ENCODE results near the gene SMARCC1.

GRCh38 chr3:47556351-47556750, 225.3 kb downstream of the SMARCC1 start:
- no peak for TF ChIP-seq ZNF571 (tag by site-specific recombination; IDR thresholded peaks at IDR 0.05)
- peak; percentile 98 for TF ChIP-seq ZNF140 (tag by site-specific recombination; IDR thresholded peaks at IDR 0.05)
- TF ChIP-seq PRDM10 (tag by site-specific recombination; IDR thresholded peaks at IDR 0.05) = no peak
- no peak for TF ChIP-seq PRDM4 (tag by site-specific recombination; IDR thresholded peaks at IDR 0.05)
- no peak for TF ChIP-seq PATZ1 (tag by site-specific recombination; IDR thresholded peaks at IDR 0.05)
- no peak for TF ChIP-seq ZNF37A (tag by site-specific recombination; IDR thresholded peaks at IDR 0.05)
- TF ChIP-seq CTCF (tag by site-specific recombination; IDR thresholded peaks at IDR 0.05) = no peak
- TF ChIP-seq TSHZ1 (tag by site-specific recombination; IDR thresholded peaks at IDR 0.05; ENCODE audit: borderline replicate concordance) = no peak
- TF ChIP-seq ZNF335 (tag by site-specific recombination; conservative IDR thresholded peaks at IDR 0.05) = no peak
- TF ChIP-seq KLF8 (tag by site-specific recombination; IDR thresholded peaks at IDR 0.05) = no peak
